ENCODE results near the gene ING3.

DNA sequence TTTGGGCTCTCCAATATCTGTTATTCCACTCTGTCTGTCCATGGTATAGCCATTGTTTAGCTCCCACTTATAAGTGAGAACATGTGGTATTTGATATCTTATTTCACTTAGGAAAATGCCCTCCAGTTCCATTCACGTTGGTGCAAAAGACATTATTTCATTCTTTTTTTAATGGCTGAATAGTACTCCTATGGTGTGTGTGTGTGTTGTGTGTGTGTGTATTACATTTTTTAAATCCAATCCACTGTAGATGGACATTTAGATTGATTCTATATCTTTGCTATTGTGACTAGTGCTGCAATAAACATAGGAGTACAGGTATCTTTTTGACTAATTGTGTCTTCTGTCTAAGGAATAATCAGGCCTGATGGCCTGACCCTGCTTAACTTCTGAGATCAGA, 30.5 kb downstream of the ING3 start:
- TF ChIP-seq CTCF (IDR thresholded peaks at IDR 0.05) (no peak), POLR2A (IDR thresholded peaks at IDR 0.05) (no peak), EP300 (IDR thresholded peaks at IDR 0.05) (no peak)

Data from ovary (tissue), 3 donors.